HCEC 1CT (cell line): ENCODE results near the gene ACSS1.
"Not testable (repeated sequence)": the region's sequence is repeated elsewhere in the genome, so short reads cannot be mapped to it uniquely, and the experiment has no call there.

ENCODE experiments used
- DNase-seq: peaks from one replicate; pipeline ENCODE4 v3.0.0-alpha.2; 2017

ACSS1 gene

GRCh38 chr20:25009218-25010145 is 48.5 kb downstream of the ACSS1 start:
- no peak for DNase-seq

GRCh38 chr20:25008388-25009217 is 49.3 kb downstream of the ACSS1 start:
- no peak for DNase-seq

- no peak for DNase-seq
These were observed 50.2 kb downstream of the ACSS1 start for GRCh38 chr20:25007491-25008305.

GRCh38 chr20:25006431-25007167 is 51.3 kb downstream of the ACSS1 start:
- DNase-seq: no peak

DNA sequence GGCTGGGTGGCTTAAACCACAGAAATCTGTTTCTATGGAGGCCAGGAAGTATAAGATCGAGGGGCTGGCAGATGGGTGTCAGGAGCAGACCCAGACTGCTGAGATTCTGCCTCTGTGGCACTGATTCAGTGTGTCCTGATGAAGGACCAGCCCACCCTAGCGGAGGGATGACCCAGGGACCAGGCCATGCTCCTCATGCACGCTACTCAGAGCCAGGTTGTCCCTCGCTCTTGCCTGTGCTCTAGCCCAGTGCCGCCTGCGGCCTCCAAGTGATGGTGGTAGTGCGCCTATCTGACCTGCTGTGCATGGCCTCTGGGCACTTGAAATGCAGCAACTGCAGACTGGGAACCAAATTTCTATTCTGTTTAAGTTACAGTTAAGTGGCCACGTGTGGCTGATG is 52.3 kb downstream of the ACSS1 start:
- no peak for DNase-seq

GRCh38 chr20:25005220-25005619 is 52.7 kb downstream of the ACSS1 start:
- DNase-seq: no peak

DNA sequence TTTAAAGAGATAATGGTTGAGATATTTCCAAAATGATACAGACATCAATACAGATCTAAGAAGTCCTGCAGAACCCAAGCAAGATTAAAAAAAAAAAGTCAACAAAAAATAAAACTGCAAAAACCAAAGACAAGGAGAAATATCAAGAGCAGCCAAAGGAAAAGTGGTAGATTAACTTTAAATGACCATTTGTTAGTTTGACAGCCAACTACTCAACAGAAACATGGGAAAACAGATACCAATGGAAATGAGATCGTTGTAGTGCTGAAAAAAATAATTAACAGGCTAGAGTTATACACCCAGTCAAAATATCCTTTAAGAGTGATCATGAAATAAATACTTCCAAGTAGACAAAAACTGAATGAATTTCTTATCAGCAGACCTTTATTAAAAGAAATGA is 54.9 kb downstream of the ACSS1 start:
- no peak for DNase-seq

DNA sequence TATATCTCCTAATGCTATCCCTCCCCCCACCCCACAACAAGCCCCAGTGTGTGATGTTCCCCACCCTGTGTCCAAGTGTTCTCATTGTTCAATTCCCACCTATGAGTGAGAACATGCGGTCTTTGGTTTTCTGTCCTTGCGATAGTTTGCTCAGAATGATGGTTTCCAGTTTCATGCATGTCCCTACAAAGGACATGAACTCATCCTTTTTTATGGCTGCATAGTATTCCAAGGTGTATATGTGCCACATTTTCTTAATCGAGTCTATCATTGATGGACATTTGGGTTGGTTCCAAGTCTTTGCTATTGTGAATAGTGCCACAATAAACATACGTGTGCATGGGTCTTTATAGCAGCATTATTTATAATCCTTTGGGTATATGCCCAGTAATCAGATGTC is 56.6 kb downstream of the ACSS1 start:
- DNase-seq: not testable (repeated sequence)

- peak; percentile 94 for DNase-seq
These were observed 57.6 kb downstream of the ACSS1 start for GRCh38 chr20:25000268-25000801.

GRCh38 chr20:24999568-24999967 is 58.4 kb downstream of the ACSS1 start:
- no peak for DNase-seq

GRCh38 chr20:24998631-24999445 is 59.1 kb downstream of the ACSS1 start:
- no peak for DNase-seq

- DNase-seq: no peak
These were observed 59.8 kb downstream of the ACSS1 start for GRCh38 chr20:24998121-24998520.

DNA sequence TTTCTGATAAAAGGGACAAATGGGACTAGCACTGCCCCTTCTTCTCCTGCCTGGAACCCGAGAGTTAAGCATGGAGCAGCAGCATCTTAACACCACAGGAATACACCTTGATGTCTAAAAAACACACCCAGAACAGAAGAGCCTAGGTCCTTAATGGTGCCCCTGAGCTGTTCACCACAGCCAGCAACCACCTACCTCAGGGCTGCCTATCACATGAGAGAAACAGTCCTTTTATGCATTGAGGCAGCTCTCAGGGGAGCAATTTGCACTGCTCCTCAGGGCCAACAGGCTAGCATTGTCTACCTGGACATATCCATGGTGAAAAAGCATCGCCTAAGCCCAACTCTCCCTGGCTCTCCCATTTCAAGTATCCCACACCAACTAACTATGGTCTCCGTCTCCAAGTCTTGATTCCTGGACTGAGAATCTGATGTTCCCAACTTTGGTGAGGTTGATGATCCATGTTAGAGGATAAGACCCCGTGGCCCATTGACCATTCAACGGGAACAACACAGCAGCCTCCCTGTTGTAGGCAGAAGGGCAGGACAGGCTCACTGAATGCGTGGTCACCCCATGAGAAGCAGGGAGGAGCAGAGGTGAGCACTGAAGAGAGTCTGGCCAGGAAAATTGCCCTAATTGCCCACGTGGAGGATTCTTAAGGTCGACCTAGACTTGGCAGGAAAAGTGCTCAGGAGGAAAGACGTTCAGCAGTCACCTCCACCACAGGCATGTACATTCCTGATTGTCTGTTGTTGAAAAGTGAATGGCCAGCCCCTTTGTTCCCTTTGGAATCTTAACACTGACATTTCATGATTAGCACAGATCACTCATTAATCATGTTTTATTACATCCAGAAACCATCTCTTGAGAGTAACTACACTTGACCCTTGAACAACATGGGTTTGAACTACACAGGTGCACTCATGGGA is 61.2 kb downstream of the ACSS1 start:
- no peak for DNase-seq

- no peak for DNase-seq
These were observed 62.0 kb downstream of the ACSS1 start for GRCh38 chr20:24995741-24996448.

GRCh38 chr20:24994470-24995368 is 63.2 kb downstream of the ACSS1 start:
- peak; percentile 58 for DNase-seq

GRCh38 chr20:24994186-24994465 is 63.8 kb downstream of the ACSS1 start:
- no peak for DNase-seq

DNA sequence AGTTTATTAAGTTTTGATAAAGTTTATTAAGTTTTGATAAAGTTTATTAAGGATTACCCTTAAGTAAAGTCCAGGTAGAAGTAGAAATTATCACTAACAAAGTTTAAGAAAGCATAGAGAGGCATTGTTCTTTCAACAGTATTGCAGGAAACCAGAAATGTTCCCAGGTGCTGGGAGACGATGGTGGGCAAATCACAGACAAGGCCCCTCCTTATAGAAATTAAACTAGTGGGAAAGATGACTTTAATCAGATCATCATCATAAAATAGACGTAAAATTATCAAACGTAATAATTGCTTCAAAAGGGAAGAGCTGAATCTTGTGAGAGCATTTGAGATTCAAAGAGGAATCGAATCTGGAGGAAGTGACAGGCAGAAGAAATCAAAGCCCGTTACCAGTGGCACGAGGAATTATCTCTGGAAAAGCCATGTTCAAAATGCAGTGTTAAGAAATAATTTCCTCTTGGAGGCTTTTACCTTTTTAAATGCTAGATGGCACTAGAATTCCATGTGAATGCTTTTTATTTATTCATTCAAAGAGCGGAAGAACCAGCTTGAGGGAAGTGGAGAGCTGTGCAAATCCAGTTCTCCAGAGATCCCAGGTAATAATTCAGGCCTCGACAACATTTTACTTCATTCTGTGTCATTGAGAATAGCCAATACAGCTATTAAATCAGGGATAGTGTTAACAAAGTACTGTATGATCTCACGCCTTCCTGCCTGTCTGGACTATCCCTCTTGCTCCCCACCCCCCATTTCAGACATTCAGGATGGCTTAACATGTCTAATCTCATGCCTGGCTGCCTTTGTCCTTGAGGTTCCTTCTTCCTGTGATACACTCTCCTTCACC is 64.4 kb downstream of the ACSS1 start:
- peak; percentile 62 for DNase-seq
